NCI-H460 (cell line): ENCODE measurements around the gene SETD3. TPM values are rescaled to one million over a fixed set of nuclear protein-coding genes. Genes with fewer than 3 reads are reported as not detected.

Source experiments
- DNase-seq: peaks from one replicate; pipeline ENCODE4 v3.0.0-alpha.2; 2016; ENCODE audit warnings: low read depth; ENCODE audit errors: extremely low read depth
- total RNA-seq: library from RNA; depleted of rRNA; stranded (reverse); fragments of >200 nt; shearing (Covaris generic); gene quantifications from 2 replicates; pipeline ENCODE4 v1.2.3, GENCODE V29; 2014

SETD3 gene
- total RNA-seq, 1 experiment from 2014 or later = 60.5 TPM

GRCh38 chr14:99463974-99464373 is 16.7 kb downstream of the SETD3 start:
- DNase-seq = no peak

GRCh38 chr14:99462210-99462609 is 18.4 kb downstream of the SETD3 start:
- DNase-seq = no peak

GRCh38 chr14:99461411-99462085 is 19.1 kb downstream of the SETD3 start:
- DNase-seq = no peak

GRCh38 chr14:99460793-99461192 is 19.9 kb downstream of the SETD3 start:
- no peak for DNase-seq

- DNase-seq = no peak
Observed at GRCh38 chr14:99459481-99460100, 21.1 kb downstream of the SETD3 start.

GRCh38 chr14:99454246-99454645 is 26.4 kb downstream of the SETD3 start:
- no peak for DNase-seq

- DNase-seq = no peak
Observed at GRCh38 chr14:99452968-99453367, 27.7 kb downstream of the SETD3 start.

GRCh38 chr14:99451234-99451633 is 29.4 kb downstream of the SETD3 start:
- DNase-seq = no peak

GRCh38 chr14:99450266-99450665 is 30.4 kb downstream of the SETD3 start:
- no peak for DNase-seq

- no peak for DNase-seq
Observed at GRCh38 chr14:99447739-99448138, 32.9 kb downstream of the SETD3 start.

- DNase-seq = no peak
Observed at GRCh38 chr14:99445931-99446330, 34.7 kb downstream of the SETD3 start.

- no peak for DNase-seq
Observed at GRCh38 chr14:99441918-99442317, 38.7 kb downstream of the SETD3 start.

- no peak for DNase-seq
Observed at GRCh38 chr14:99441157-99441870, 39.3 kb downstream of the SETD3 start.

- no peak for DNase-seq
Observed at GRCh38 chr14:99440278-99440677, 40.4 kb downstream of the SETD3 start.

GRCh38 chr14:99437706-99438105 is 43.0 kb downstream of the SETD3 start:
- no peak for DNase-seq

- DNase-seq = no peak
Observed at GRCh38 chr14:99436247-99437180, 44.1 kb downstream of the SETD3 start.

GRCh38 chr14:99435327-99435726 is 45.3 kb downstream of the SETD3 start:
- DNase-seq = no peak

- no peak for DNase-seq
Observed at GRCh38 chr14:99432485-99432884, 48.2 kb downstream of the SETD3 start.

- no peak for DNase-seq
Observed at GRCh38 chr14:99431986-99432385, 48.7 kb downstream of the SETD3 start.

- DNase-seq = no peak
Observed at GRCh38 chr14:99430491-99430890, 50.2 kb downstream of the SETD3 start.
